Activated naive CD4-positive, alpha-beta T cell treated with anti-CD3 and anti-CD28 coated beads, Interleukin-2, amount 50 U/mL, for 72 hours (primary cell): ENCODE results near the gene XRCC4. TPM values are rescaled to one million over a fixed set of nuclear protein-coding genes. Genes with fewer than 3 reads are reported as not detected.

Experiments
- ATAC-seq, 2 donors: fragments of 150-1000 bp; cut with Tn5 transposase; 2 replicates each; pipeline ENCODE4 v1.10.0; 2021; ENCODE audit warnings: mild to moderate bottlenecking in 2 of 2, moderate library complexity in 2 of 2
- DNase-seq, 2 donors: peaks; one replicate each; pipeline ENCODE4 v3.0.0; 2021 to 2022; ENCODE audit warnings: low spot score in 2 of 2
- H3K27ac Mint-ChIP-seq, 2 donors: one replicate each; pipeline ENCODE4 v1.8.0; 2022; ENCODE audit warnings: mild to moderate bottlenecking in 2 of 2, mixed read lengths in 2 of 2
- H3K36me3 Mint-ChIP-seq, 2 donors: one replicate each; pipeline ENCODE4 v1.8.0; 2022; ENCODE audit warnings: mixed read lengths in 2 of 2
- H3K9me3 Mint-ChIP-seq, 2 donors: one replicate each; pipeline ENCODE4 v1.8.0; 2022; ENCODE audit warnings: mixed read lengths in 2 of 2
- total RNA-seq, 2 donors: library from RNA; stranded (reverse); gene quantifications; one replicate each; pipeline ENCODE4 v1.2.3, GENCODE V29; 2022

XRCC4 gene
- total RNA-seq, 2 donors from 2014 or later, result 13.3 to 13.6 TPM

DNA sequence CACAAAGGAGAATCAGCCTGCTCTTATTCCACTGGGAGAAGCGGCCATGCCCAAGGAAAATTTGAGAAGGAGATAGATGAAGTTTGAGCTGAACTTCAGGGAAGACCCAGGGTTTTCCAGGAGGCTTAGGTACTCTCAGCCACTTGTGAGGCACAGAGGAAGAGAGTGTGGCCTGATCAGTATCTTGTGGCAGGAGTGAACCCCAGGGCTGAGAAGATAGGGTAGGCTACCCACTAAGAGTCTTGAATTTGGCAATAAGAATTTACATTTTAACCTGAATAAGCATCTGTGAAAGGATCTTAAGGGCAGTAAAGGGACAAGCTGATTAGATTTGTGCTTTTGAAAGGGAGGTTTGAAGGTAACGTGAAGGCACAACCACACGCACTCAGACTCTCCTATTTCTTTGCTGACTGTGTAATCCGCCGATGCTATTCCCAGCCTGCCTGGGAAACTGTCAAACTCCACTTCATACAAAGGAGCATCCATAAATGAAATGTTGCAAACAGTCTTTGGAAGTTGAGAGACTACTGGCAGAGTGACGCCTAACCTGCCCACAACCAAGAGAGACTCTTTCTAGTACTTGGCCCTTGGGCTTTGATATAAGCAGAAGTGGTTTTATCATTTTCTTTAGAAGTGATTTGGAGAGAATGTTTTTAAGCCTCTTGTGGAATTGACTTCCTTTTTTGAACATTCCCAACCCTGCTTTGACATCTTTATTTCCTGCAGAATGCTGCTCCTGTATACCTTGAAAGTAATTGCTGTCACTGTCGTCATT, 286.0 kb downstream of the XRCC4 start:
- ATAC-seq (no peak), DNase-seq (no peak)
- Mint-ChIP-seq H3K9me3 (peaks cover 0 to 10% of the 10 kb centered on the region in 2 donors), H3K27ac (no peak overlapping the region), H3K36me3 (peaks cover 0 to 4% of the 10 kb centered on the region in 2 donors)

GRCh38 chr5:83363886-83364275, 286.5 kb downstream of the XRCC4 start:
- DNase-seq (no peak), ATAC-seq (no peak)
- peaks cover 0 to 10% of the 10 kb centered on the region in 2 donors for H3K9me3 Mint-ChIP-seq
- H3K36me3 Mint-ChIP-seq, result peaks cover 0 to 4% of the 10 kb centered on the region in 2 donors
- no peak overlapping the region for H3K27ac Mint-ChIP-seq

- ATAC-seq, result no peak
- Mint-ChIP-seq H3K36me3 (no peaks in the 10 kb centered on the region), H3K27ac (no peak overlapping the region), H3K9me3 (peaks cover 0 to 10% of the 10 kb centered on the region in 2 donors)
- DNase-seq, result no peak
Measured at GRCh38 chr5:83364312-83365299, 287.3 kb downstream of the XRCC4 start.

GRCh38 chr5:83368319-83368718, 291.0 kb downstream of the XRCC4 start:
- H3K9me3 Mint-ChIP-seq, result no peaks in the 10 kb centered on the region
- DNase-seq (no peak), ATAC-seq (no peak)
- no peaks in the 10 kb centered on the region for H3K36me3 Mint-ChIP-seq
- H3K27ac Mint-ChIP-seq, result no peak overlapping the region

- no peak for ATAC-seq
- DNase-seq, result no peak
- Mint-ChIP-seq H3K9me3 (no peaks in the 10 kb centered on the region), H3K36me3 (no peaks in the 10 kb centered on the region), H3K27ac (no peak overlapping the region)
Measured at GRCh38 chr5:83368835-83369234, 291.5 kb downstream of the XRCC4 start.

DNA sequence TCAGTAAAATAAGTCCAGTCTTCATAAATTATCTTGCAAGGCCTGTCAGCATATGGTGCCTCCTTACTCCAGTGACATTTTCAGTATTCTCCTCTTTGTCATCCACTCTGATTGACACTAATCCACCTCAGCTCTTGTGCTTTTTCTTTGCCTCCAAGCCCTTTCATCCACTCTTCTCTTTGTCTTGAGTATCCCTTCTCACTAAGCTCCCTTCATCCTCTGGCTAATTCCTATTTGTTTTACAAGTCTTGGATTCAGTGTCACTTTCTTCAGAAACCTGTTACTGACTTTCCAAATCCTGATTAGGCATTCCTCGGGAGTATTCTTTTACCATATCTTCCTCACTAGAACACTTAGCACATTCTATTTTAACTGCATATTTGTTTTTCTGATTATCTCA, 293.6 kb downstream of the XRCC4 start:
- no peaks in the 10 kb centered on the region for H3K9me3 Mint-ChIP-seq
- ATAC-seq, result no peak
- no peak overlapping the region for H3K27ac Mint-ChIP-seq
- DNase-seq, result no peak
- no peaks in the 10 kb centered on the region for H3K36me3 Mint-ChIP-seq

GRCh38 chr5:83371726-83372125, 294.4 kb downstream of the XRCC4 start:
- no peak overlapping the region for H3K27ac Mint-ChIP-seq
- DNase-seq (no peak), ATAC-seq (no peak)
- no peaks in the 10 kb centered on the region for H3K36me3 Mint-ChIP-seq
- no peaks in the 10 kb centered on the region for H3K9me3 Mint-ChIP-seq

GRCh38 chr5:83374547-83374946, 297.2 kb downstream of the XRCC4 start:
- Mint-ChIP-seq H3K9me3 (no peaks in the 10 kb centered on the region), H3K27ac (no peak overlapping the region), H3K36me3 (no peaks in the 10 kb centered on the region)
- DNase-seq, result no peak
- ATAC-seq, result no peak

GRCh38 chr5:83375049-83375745, 297.9 kb downstream of the XRCC4 start:
- no peak overlapping the region for H3K27ac Mint-ChIP-seq
- no peaks in the 10 kb centered on the region for H3K36me3 Mint-ChIP-seq
- DNase-seq (no peak), ATAC-seq (no peak)
- H3K9me3 Mint-ChIP-seq, result no peaks in the 10 kb centered on the region

DNA sequence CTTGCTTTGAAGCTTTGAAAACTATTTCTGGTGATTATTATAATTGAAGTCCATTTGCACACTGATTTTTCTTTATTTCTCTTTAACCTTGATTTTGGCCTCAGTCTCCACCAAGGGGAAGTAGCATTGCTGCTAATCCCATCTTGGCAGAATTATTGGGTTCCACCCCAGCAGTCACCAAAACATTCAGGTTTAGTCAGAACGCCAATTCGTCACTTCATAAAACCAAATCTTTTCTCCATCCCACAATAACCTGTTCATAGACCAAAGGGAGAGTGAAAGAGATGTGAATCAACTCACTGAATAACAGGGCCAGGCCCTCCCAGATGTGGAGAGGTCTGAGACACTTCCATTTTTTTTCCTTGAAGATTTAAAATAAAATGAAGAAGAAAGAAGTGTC, 299.1 kb downstream of the XRCC4 start:
- Mint-ChIP-seq H3K36me3 (no peaks in the 10 kb centered on the region), H3K9me3 (no peaks in the 10 kb centered on the region), H3K27ac (no peak overlapping the region)
- ATAC-seq (no peak), DNase-seq (no peak)

GRCh38 chr5:83377131-83377865, 300.0 kb downstream of the XRCC4 start:
- Mint-ChIP-seq H3K27ac (no peak overlapping the region), H3K9me3 (no peaks in the 10 kb centered on the region), H3K36me3 (no peaks in the 10 kb centered on the region)
- no peak for ATAC-seq
- no peak for DNase-seq

GRCh38 chr5:83378624-83379289, 301.4 kb downstream of the XRCC4 start:
- Mint-ChIP-seq H3K36me3 (no peaks in the 10 kb centered on the region), H3K27ac (no peak overlapping the region), H3K9me3 (peaks cover 4 to 5% of the 10 kb centered on the region in 2 donors)
- no peak for DNase-seq
- ATAC-seq, result no peak

DNA sequence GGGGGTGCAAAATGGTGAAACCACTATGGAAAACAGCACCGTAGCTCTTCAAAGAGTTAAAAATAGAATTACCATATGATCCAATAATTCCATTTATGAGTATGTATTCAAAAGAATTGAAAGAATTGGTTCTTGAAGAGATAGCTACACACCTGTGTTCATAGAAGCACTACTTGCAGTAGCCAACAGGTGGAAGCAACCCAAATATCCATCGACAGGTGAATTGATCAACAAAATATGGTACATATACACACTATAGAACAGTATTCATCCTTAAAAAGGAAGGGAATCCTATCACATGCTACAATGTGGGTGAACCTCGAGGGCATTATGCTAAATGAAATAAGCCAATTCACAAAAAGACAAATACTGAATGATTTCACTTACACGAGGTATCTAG, 308.5 kb downstream of the XRCC4 start:
- DNase-seq (no peak), ATAC-seq (no peak)
- peaks cover 4 to 5% of the 10 kb centered on the region in 2 donors for H3K9me3 Mint-ChIP-seq
- no peak overlapping the region for H3K27ac Mint-ChIP-seq
- H3K36me3 Mint-ChIP-seq, result no peaks in the 10 kb centered on the region

GRCh38 chr5:83387041-83387440, 309.7 kb downstream of the XRCC4 start:
- H3K9me3 Mint-ChIP-seq, result peaks cover 4 to 5% of the 10 kb centered on the region in 2 donors

GRCh38 chr5:83388608-83389007, 311.3 kb downstream of the XRCC4 start:
- Mint-ChIP-seq H3K27ac (no peak overlapping the region), H3K36me3 (no peaks in the 10 kb centered on the region), H3K9me3 (no peaks in the 10 kb centered on the region)
- no peak for DNase-seq
- no peak for ATAC-seq

More at GRCh38 chr5:83387041-83387440, 309.7 kb downstream of the XRCC4 start:
- ATAC-seq, result no peak
- no peak overlapping the region for H3K27ac Mint-ChIP-seq
- DNase-seq, result no peak
- H3K36me3 Mint-ChIP-seq, result no peaks in the 10 kb centered on the region
